A673 (cell line): ENCODE measurements around the gene NSUN6. TPM values are rescaled to one million over a fixed set of nuclear protein-coding genes. Genes with fewer than 3 reads are reported as not detected.
"Not testable (repeated sequence)": the region's sequence is repeated elsewhere in the genome, so short reads cannot be mapped to it uniquely, and the experiment has no call there.

Experiments
- BruUV-seq: library from RNA; stranded (reverse); fragments of 400-500 nt; replicated peaks from 2 replicates; lab custom pipeline; 2021; lab: Mats Ljungman, UMichigan
- CTCF ChIA-PET: fragments of 300-600 bp; sonication (Branson Sonifier 250); formaldehyde crosslinking; loops from one replicate; lab custom pipeline; 2022; ENCODE audit warnings: antibody characterized with exemption; lab: Charles Lee
- POLR2A ChIA-PET: fragments of 300-600 bp; sonication (Branson Sonifier 250); formaldehyde crosslinking; loops from one replicate; lab custom pipeline; 2022; ENCODE audit warnings: antibody characterized with exemption; ENCODE audit not compliant: low non-redundant PET; lab: Charles Lee
- DNase-seq: peaks from one replicate; pipeline ENCODE4 v3.0.0-alpha.2; 2015; ENCODE audit warnings: low spot score
- H3K27ac ChIP-seq: fragments of 200-600 bp; sonication (generic); 2 replicates; pipeline ENCODE4 v1.5.1; 2016; ENCODE audit warnings: mixed run types, low read depth, mild to moderate bottlenecking, mixed read lengths, antibody characterized with exemption, low read length; ENCODE audit not compliant: poor library complexity, severe bottlenecking
- H3K27me3 ChIP-seq: fragments of 200-600 bp; sonication (generic); replicated peaks from 2 replicates; pipeline ENCODE4 v1.6.1; 2017; ENCODE audit warnings: mixed run types, low read depth, mild to moderate bottlenecking, mixed read lengths, antibody characterized with exemption, low read length; ENCODE audit not compliant: insufficient read depth, poor library complexity
- H3K36me3 ChIP-seq: fragments of 200-600 bp; sonication (generic); 2 replicates; pipeline ENCODE4 v1.6.1; 2016; ENCODE audit warnings: mixed run types, mild to moderate bottlenecking, mixed read lengths, antibody characterized with exemption, low read length; ENCODE audit not compliant: insufficient read depth, poor library complexity, severe bottlenecking
- H3K4me1 ChIP-seq: fragments of 200-600 bp; sonication (generic); 2 replicates; pipeline ENCODE4 v1.6.1; 2017; ENCODE audit warnings: mixed run types, mild to moderate bottlenecking, mixed read lengths, antibody characterized with exemption, low read length; ENCODE audit not compliant: insufficient read depth, poor library complexity, severe bottlenecking
- H3K4me3 ChIP-seq: fragments of 200-600 bp; sonication (generic); 2 replicates; pipeline ENCODE4 v1.5.1; 2016; ENCODE audit warnings: low read depth, mixed run types, mild to moderate bottlenecking, mixed read lengths, low read length; ENCODE audit not compliant: poor library complexity, severe bottlenecking
- H3K9me3 ChIP-seq: fragments of 200-600 bp; sonication (generic); 2 replicates; pipeline ENCODE4 v1.6.1; 2016; ENCODE audit warnings: mixed run types, low read depth, mild to moderate bottlenecking, mixed read lengths, antibody characterized with exemption, low read length; ENCODE audit not compliant: poor library complexity, severe bottlenecking
- EZH2 ChIP-seq: fragments of 200-600 bp; sonication (generic); IDR thresholded peaks from 2 replicates; pipeline ENCODE4 v1.6.1; 2017; ENCODE audit warnings: borderline replicate concordance, low read depth, mild to moderate bottlenecking, mixed read lengths, antibody characterized with exemption, low read length; ENCODE audit not compliant: poor library complexity, severe bottlenecking
- intact Hi-C: fragments of 100-400 bp; cut with micrococcal nuclease; formaldehyde crosslinking; loops from one replicate; pipeline ENCODE4 v1.10.0; 2022; ENCODE audit not compliant: unreplicated experiment
- total RNA-seq: library from RNA; stranded (reverse); gene quantifications from 2 replicates; pipeline ENCODE4 v1.2.3, GENCODE V29; 2021
- TF ChIP-seq, protein P1 (sequence below): fragments of 300-800, 200-600 bp; sonication (generic); conservative IDR thresholded peaks from 2 replicates; pipeline ENCODE4 v1.5.1; 2017; ENCODE audit warnings: low read depth, mild to moderate bottlenecking, antibody characterized with exemption, low read length, moderate library complexity, mixed read lengths

Gene NSUN6
- total RNA-seq, 1 experiment from 2014 or later, result 16.4 TPM

DNA sequence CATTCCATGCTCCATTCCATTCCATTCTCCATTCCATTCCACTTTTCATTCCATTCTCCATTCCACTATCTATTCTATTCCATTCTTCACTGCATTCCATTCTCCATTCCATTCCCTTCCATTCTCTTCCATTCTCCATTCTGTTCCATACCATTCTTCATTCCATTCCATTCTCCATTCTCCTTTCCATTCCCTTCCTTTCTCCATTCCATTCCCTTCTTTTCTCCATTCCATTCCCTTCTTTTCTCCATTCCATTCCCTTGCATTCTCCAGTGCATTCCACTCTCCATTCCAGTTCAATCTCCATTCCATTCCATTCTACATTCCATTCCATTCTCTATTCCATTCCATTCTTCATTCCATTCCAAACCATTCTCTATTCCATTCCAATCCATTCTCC, 80.3 kb downstream of the NSUN6 start:
- H3K9me3 ChIP-seq, result peaks cover 9% of the 10 kb centered on the region
- intact Hi-C loops, result no loop called here
- TF ChIP-seq EZH2, result no peak
- TF ChIP-seq, protein P1, sequence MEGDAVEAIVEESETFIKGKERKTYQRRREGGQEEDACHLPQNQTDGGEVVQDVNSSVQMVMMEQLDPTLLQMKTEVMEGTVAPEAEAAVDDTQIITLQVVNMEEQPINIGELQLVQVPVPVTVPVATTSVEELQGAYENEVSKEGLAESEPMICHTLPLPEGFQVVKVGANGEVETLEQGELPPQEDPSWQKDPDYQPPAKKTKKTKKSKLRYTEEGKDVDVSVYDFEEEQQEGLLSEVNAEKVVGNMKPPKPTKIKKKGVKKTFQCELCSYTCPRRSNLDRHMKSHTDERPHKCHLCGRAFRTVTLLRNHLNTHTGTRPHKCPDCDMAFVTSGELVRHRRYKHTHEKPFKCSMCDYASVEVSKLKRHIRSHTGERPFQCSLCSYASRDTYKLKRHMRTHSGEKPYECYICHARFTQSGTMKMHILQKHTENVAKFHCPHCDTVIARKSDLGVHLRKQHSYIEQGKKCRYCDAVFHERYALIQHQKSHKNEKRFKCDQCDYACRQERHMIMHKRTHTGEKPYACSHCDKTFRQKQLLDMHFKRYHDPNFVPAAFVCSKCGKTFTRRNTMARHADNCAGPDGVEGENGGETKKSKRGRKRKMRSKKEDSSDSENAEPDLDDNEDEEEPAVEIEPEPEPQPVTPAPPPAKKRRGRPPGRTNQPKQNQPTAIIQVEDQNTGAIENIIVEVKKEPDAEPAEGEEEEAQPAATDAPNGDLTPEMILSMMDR, result no peak
- ChIA-PET POLR2A (no interaction called here), CTCF (no interaction called here)
- no peaks in the 10 kb centered on the region for H3K27me3 ChIP-seq
- H3K27ac ChIP-seq, result no peak overlapping the region
- no peak overlapping the region for H3K4me3 ChIP-seq
- H3K4me1 ChIP-seq, result no peaks in the 10 kb centered on the region
- no peak for DNase-seq
- BruUV-seq, result no TSS peak
- H3K36me3 ChIP-seq, result no peaks in the 10 kb centered on the region

DNA sequence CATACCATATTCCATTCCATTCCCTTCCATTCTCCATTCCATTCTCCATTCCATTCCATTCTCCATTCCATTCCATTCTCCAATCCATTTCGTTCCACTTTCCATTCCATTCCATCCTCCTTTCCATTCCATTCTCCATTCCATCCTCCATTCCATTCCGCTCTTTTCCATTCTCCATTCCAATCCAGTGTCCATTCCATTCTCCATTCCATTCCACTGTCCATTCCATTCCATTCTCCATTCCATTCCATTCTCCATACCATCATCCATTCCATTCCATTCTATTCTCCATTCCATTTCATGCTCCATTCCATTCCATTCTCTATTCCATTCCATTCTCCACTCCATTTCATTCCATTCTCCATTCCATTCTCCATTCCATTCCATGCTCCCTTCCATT, 81.0 kb downstream of the NSUN6 start:
- CTCF ChIA-PET, POLR2A ChIA-PET, DNase-seq, H3K36me3 ChIP-seq, H3K9me3 ChIP-seq, H3K4me1 ChIP-seq, H3K27me3 ChIP-seq, intact Hi-C loops, BruUV-seq, H3K27ac ChIP-seq, H3K4me3 ChIP-seq: not testable (repeated sequence)

DNA sequence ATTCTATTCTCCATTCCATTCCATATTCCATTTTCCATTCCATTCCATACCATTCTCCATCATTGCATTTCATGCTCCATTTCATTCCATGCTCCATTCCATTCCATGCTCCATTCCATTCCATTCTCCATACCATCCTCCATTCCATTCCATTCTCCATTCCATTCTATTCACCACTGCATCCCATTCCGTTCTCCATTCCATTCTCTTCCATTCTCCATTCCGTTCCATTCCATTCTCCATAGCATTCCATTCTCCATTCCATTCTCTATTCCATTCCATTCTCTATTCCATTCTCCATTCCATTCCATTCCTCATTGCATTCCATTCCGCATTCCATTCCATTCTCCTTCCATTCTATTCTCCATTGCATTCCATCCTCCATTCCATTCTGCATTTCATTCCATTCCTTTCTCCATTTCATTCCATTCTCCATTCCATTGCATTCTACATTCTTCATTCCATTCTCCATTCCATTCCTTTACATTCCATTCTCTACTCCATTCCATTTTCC, 84.0 kb downstream of the NSUN6 start:
- Histone ChIP-seq H3K9me3 (peaks cover 12% of the 10 kb centered on the region), H3K36me3 (no peaks in the 10 kb centered on the region), H3K27ac (no peak overlapping the region), H3K27me3 (no peaks in the 10 kb centered on the region), H3K4me3 (no peak overlapping the region), H3K4me1 (no peaks in the 10 kb centered on the region)
- DNase-seq, result no peak
- TF ChIP-seq EZH2, result no peak
- TF ChIP-seq, protein P1, result no peak
- ChIA-PET CTCF (no interaction called here), POLR2A (no interaction called here)
- no TSS peak for BruUV-seq
- intact Hi-C loops, result no loop called here

DNA sequence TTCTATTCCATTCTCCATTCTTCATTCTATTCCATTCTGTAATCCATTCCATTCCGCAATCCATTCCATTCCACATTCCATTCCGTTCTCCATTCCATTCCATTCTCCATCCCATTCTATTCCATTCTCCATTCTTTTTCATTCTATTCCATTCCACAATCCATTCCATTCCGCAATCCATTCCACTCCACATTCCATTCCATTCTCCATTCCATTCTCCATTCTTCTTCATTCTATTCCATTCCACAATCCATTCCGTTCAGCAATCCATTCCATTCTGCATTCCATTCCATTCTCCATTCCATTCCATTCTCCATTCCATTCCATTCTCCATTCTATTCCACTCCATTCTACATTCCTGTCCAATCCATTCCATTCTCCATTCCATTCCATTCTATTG, 85.2 kb downstream of the NSUN6 start:
- H3K4me3 ChIP-seq, result no peak overlapping the region
- DNase-seq, result no peak
- no TSS peak for BruUV-seq
- H3K36me3 ChIP-seq, result no peaks in the 10 kb centered on the region
- CTCF ChIA-PET, result no interaction called here
- POLR2A ChIA-PET, result no interaction called here
- peaks cover 8% of the 10 kb centered on the region for H3K9me3 ChIP-seq
- H3K27me3 ChIP-seq, result no peaks in the 10 kb centered on the region
- TF ChIP-seq EZH2, result no peak
- TF ChIP-seq, protein P1, result no peak
- H3K4me1 ChIP-seq, result no peaks in the 10 kb centered on the region
- intact Hi-C loops, result no loop called here
- H3K27ac ChIP-seq, result no peak overlapping the region
